ENCODE measurements around the gene ILDR1. TPM values are rescaled to one million over a fixed set of nuclear protein-coding genes. Genes with fewer than 3 reads are reported as not detected.
A peak's percentile ranks its signal among the peaks of the same experiment; 100 is the strongest.

ILDR1 gene
- total and polyA plus RNA-seq, 2 of the 4 experiments (the other 2 are of a cell fraction), result not detected

GRCh38 chr3:121951291-121951919, 70.6 kb downstream of the ILDR1 start:
- Histone ChIP-seq H2AFZ (replicated peaks; ENCODE audit: low read length, poor library complexity) (no peak overlapping the region), H2BK5ac (ENCODE audit: low read depth, low read length, poor library complexity, severe bottlenecking) (no peak overlapping the region), H4K5ac (ENCODE audit: low read depth, low read length) (no peak overlapping the region), H4K20me1 (ENCODE audit: insufficient read depth, low read length) (no peaks in the 10 kb centered on the region), H2AK9ac (replicated peaks; ENCODE audit: low read depth, low read length, poor library complexity) (no peak overlapping the region), H2BK120ac (ENCODE audit: low read depth, low read length) (no peak overlapping the region), H3K36me3 (ENCODE audit: control insufficient read depth, insufficient read depth, low read length) (no peaks in the 10 kb centered on the region), H3K18ac (ENCODE audit: low read depth, low read length) (no peak overlapping the region), H3K27ac (ENCODE audit: insufficient read depth, low read length) (no peak overlapping the region), H3K4me1 (ENCODE audit: control insufficient read depth, insufficient read depth, low read length) (no peaks in the 10 kb centered on the region), H3K56ac (ENCODE audit: extremely low read depth, insufficient read depth, low read length) (no peak overlapping the region), H3K9ac (ENCODE audit: low read depth, low read length) (no peak overlapping the region), H2BK15ac (ENCODE audit: low read depth, low read length) (no peak overlapping the region), H3K14ac (replicated peaks; ENCODE audit: low read depth, low read length) (no peak overlapping the region), H3K4ac (ENCODE audit: low read depth, low read length) (no peak overlapping the region), H3K4me3 (ENCODE audit: insufficient read depth, low read depth, low read length) (no peak overlapping the region), H4K8ac (ENCODE audit: low read depth in 2 of 2, low read length in 2 of 2) (no peak overlapping the region), H3K4me2 (ENCODE audit: low read depth, low read length) (no peak overlapping the region), H3K9me3 (ENCODE audit: control insufficient read depth, insufficient read depth, low read length) (no peaks in the 10 kb centered on the region), H3K9me1 (ENCODE audit: insufficient read depth, low read length) (no peaks in the 10 kb centered on the region), H4K91ac (ENCODE audit: insufficient read depth, low read depth, low read length) (no peak overlapping the region), H3K27me3 (ENCODE audit: control insufficient read depth, insufficient read depth, low read length) (no peaks in the 10 kb centered on the region), H3K79me1 (ENCODE audit: low read depth in 1 of 2, low read length in 2 of 2) (no peaks in the 10 kb centered on the region), H3K23ac (ENCODE audit: low read depth, low read length) (no peak overlapping the region), H2BK20ac (ENCODE audit: low read depth, low read length) (no peak overlapping the region), H2AK5ac (ENCODE audit: low read depth, low read length) (no peak overlapping the region)
- TF ChIP-seq RFX5 (IDR thresholded peaks at IDR 0.05; ENCODE audit: low read depth, low read length) (no peak), MAZ (IDR thresholded peaks at IDR 0.05; ENCODE audit: borderline replicate concordance, low read depth, low read length) (no peak), SMC3 (IDR thresholded peaks at IDR 0.05; ENCODE audit: low read depth, low read length) (no peak), NFE2L2 (IDR thresholded peaks at IDR 0.05; ENCODE audit: low read depth, low read length) (no peak), CEBPB (IDR thresholded peaks at IDR 0.05; ENCODE audit: low read depth, low read length) (no peak)
- dilution Hi-C loops (cut with HindIII; ENCODE audit: low sequenced_read_pairs, unreplicated experiment) (no loop called here), in situ Hi-C loops (cut with MboI; ENCODE audit: low sequenced_read_pairs) (no loop called here), intact Hi-C loops (cut with micrococcal nuclease) (no loop called here)
- CTCF ChIA-PET, result no interaction called here
- peak; percentile 60 for ATAC-seq (ENCODE audit: low read depth)
- POLR2A ChIA-PET (ENCODE audit: unreplicated experiment), result no interaction called here
- WGBS, 2 experiments (ENCODE audit: extremely low coverage in 2 of 2, insufficient read length in 1 of 2), result no CpG with 5 or more reads among the region's 1 CpG
- BruUV-seq (replicated peaks), result no TSS peak
- DNase-seq, result peak; percentile 27
